HG02943 (cell line): Measurements from ENCODE around the gene COPS4.

Experiments
- ATAC-seq: cut with Tn5 transposase; IDR thresholded peaks from one replicate; pipeline ENCODE4 v1.9.1; 2021; ENCODE audit warnings: mild to moderate bottlenecking, low read depth, moderate library complexity; ENCODE audit not compliant: unreplicated experiment

Gene COPS4

GRCh38 chr4:83115656-83116285 lies 80.8 kb downstream of the COPS4 start:
- no peak for ATAC-seq

- no peak for ATAC-seq
These were observed 83.9 kb downstream of the COPS4 start for GRCh38 chr4:83118869-83119268.

- no peak for ATAC-seq
These were observed 86.3 kb downstream of the COPS4 start for GRCh38 chr4:83121246-83121645.

GRCh38 chr4:83124111-83124780 lies 89.3 kb downstream of the COPS4 start:
- ATAC-seq = peak; percentile 77
